Esophagus (tissue), 2 donors: ENCODE data around the gene DHCR24. TPM values are rescaled to one million over a fixed set of nuclear protein-coding genes. Genes with fewer than 3 reads are reported as not detected.

Experiments
- H3K27ac ChIP-seq, 2 donors: one replicate each; pipeline ENCODE4 v1.5.1; 2013; ENCODE audit warnings: low read depth in 2 of 2, mild to moderate bottlenecking in 2 of 2, inconsistent platforms in 1 of 2, low read length in 1 of 2, moderate library complexity in 1 of 2
- H3K27me3 ChIP-seq, 2 donors: one replicate each; pipeline ENCODE4 v1.6.1; 2013; ENCODE audit warnings: low read length in 2 of 2, control low read depth in 1 of 2, mild to moderate bottlenecking in 1 of 2; ENCODE audit not compliant: insufficient read depth in 2 of 2, control insufficient read depth in 1 of 2
- H3K36me3 ChIP-seq, 2 donors: one replicate each; pipeline ENCODE4 v1.6.1; 2013; ENCODE audit warnings: low read length in 1 of 2; ENCODE audit not compliant: control insufficient read depth in 2 of 2, insufficient read depth in 2 of 2
- H3K4me1 ChIP-seq, 2 donors: one replicate each; pipeline ENCODE4 v1.6.1; 2013; ENCODE audit warnings: low read length in 1 of 2; ENCODE audit not compliant: control insufficient read depth in 2 of 2, insufficient read depth in 2 of 2
- H3K4me3 ChIP-seq, 2 donors: one replicate each; pipeline ENCODE4 v1.5.1; 2013; ENCODE audit warnings: low read length in 2 of 2, mild to moderate bottlenecking in 2 of 2, low read depth in 1 of 2, moderate library complexity in 1 of 2
- H3K9me3 ChIP-seq, 2 donors: one replicate each; pipeline ENCODE4 v1.6.1; 2013; ENCODE audit warnings: mild to moderate bottlenecking in 2 of 2, low read depth in 1 of 2, low read length in 1 of 2, moderate library complexity in 1 of 2; ENCODE audit not compliant: control insufficient read depth in 2 of 2, insufficient read depth in 1 of 2
- WGBS, 2 donors: extraction: QIAGEN DNeasy Blood & Tissue Kit; methylation state at CpG; one replicate each; pipeline ENCODE4 v1.1.7; 2013; 5-methylcytosine and 5-hydroxymethylcytosine counted together
- polyA plus RNA-seq, 2 donors: library from polyadenylated mRNA; stranded (reverse); fragments of 200-250 nt; gene quantifications; one replicate each; pipeline ENCODE4 v1.2.3, GENCODE V29; 2013
- donor health status: healthy with polysubstance abuse.
- donor health status: Bipolar disorder and iron deficiency.

Gene DHCR24
- polyA plus RNA-seq, 2 donors = 121 to 196 TPM

GRCh38 chr1:54879872-54880271 is 7.1 kb downstream of the DHCR24 start:
- no peak overlapping the region for H3K4me3 ChIP-seq
- H3K36me3 ChIP-seq = peaks cover 0 to 20% of the 10 kb centered on the region in 2 donors
- H3K4me1 ChIP-seq = peaks cover 8 to 13% of the 10 kb centered on the region in 2 donors
- no peak overlapping the region for H3K27ac ChIP-seq
- no peaks in the 10 kb centered on the region for H3K9me3 ChIP-seq
- 73 to 87% methylated on average over 1 of the region's 1 CpG for WGBS, 2 donors
- H3K27me3 ChIP-seq = no peaks in the 10 kb centered on the region

- WGBS, 2 donors = 88 to 90% methylated on average over 5 of the region's 5 CpGs
- H3K9me3 ChIP-seq = no peaks in the 10 kb centered on the region
- H3K4me1 ChIP-seq = peaks cover 0 to 2% of the 10 kb centered on the region in 2 donors
- H3K36me3 ChIP-seq = peaks cover 11 to 30% of the 10 kb centered on the region in 2 donors
- no peaks in the 10 kb centered on the region for H3K27me3 ChIP-seq
- no peak overlapping the region for H3K27ac ChIP-seq
- no peak overlapping the region for H3K4me3 ChIP-seq
Measured at GRCh38 chr1:54876814-54877213, 10.2 kb downstream of the DHCR24 start.

- Histone ChIP-seq H3K4me3 (no peak overlapping the region), H3K36me3 (peaks cover 17 to 40% of the 10 kb centered on the region in 2 donors), H3K4me1 (peaks cover 0 to 2% of the 10 kb centered on the region in 2 donors), H3K9me3 (peaks cover 0 to 4% of the 10 kb centered on the region in 2 donors), H3K27me3 (no peaks in the 10 kb centered on the region), H3K27ac (no peak overlapping the region)
- WGBS, 2 donors = 92 to 97% methylated on average over 5 of the region's 5 CpGs
Measured at GRCh38 chr1:54875000-54875399, 12.0 kb downstream of the DHCR24 start.

- Histone ChIP-seq H3K9me3 (peaks cover 0 to 4% of the 10 kb centered on the region in 2 donors), H3K27ac (no peak overlapping the region), H3K36me3 (peaks cover 17 to 45% of the 10 kb centered on the region in 2 donors), H3K27me3 (no peaks in the 10 kb centered on the region), H3K4me3 (no peak overlapping the region), H3K4me1 (peaks cover 0 to 2% of the 10 kb centered on the region in 2 donors)
- 73 to 83% methylated on average over 3 of the region's 3 CpGs for WGBS, 2 donors
Measured at GRCh38 chr1:54874079-54874830, 12.7 kb downstream of the DHCR24 start.

- peaks cover 0 to 2% of the 10 kb centered on the region in 2 donors for H3K4me1 ChIP-seq
- peaks cover 23 to 53% of the 10 kb centered on the region in 2 donors for H3K36me3 ChIP-seq
- no peaks in the 10 kb centered on the region for H3K27me3 ChIP-seq
- no peak overlapping the region for H3K27ac ChIP-seq
- H3K4me3 ChIP-seq = no peak overlapping the region
- 89 to 90% methylated on average over 5 of the region's 5 CpGs for WGBS, 2 donors
- H3K9me3 ChIP-seq = peaks cover 0 to 4% of the 10 kb centered on the region in 2 donors
Measured at GRCh38 chr1:54872036-54872331, 15.0 kb downstream of the DHCR24 start.

- Histone ChIP-seq H3K27me3 (no peaks in the 10 kb centered on the region), H3K4me3 (no peak overlapping the region), H3K4me1 (peaks cover 0 to 2% of the 10 kb centered on the region in 2 donors), H3K27ac (no peak overlapping the region), H3K9me3 (peaks cover 0 to 4% of the 10 kb centered on the region in 2 donors), H3K36me3 (peaks cover 23 to 54% of the 10 kb centered on the region in 2 donors)
- WGBS, 2 donors = 89 to 90% methylated on average over 16 of the region's 16 CpGs
Measured at GRCh38 chr1:54871275-54872035, 15.5 kb downstream of the DHCR24 start.

- H3K36me3 ChIP-seq = peaks cover 23 to 56% of the 10 kb centered on the region in 2 donors
- WGBS, 2 donors = 93 to 95% methylated on average over 2 of the region's 2 CpGs
Measured at GRCh38 chr1:54870869-54871268, 16.1 kb downstream of the DHCR24 start.

GRCh38 chr1:54869173-54869851 is 17.7 kb downstream of the DHCR24 start:
- peaks cover 20 to 58% of the 10 kb centered on the region in 2 donors for H3K36me3 ChIP-seq
- H3K27ac ChIP-seq = no peak overlapping the region
- no peaks in the 10 kb centered on the region for H3K4me1 ChIP-seq
- H3K27me3 ChIP-seq = no peaks in the 10 kb centered on the region
- no peak overlapping the region for H3K4me3 ChIP-seq
- 92 to 94% methylated on average over 6 of the region's 6 CpGs for WGBS, 2 donors
- peaks cover 0 to 4% of the 10 kb centered on the region in 2 donors for H3K9me3 ChIP-seq

More at GRCh38 chr1:54870869-54871268, 16.1 kb downstream of the DHCR24 start:
- Histone ChIP-seq H3K4me3 (no peak overlapping the region), H3K9me3 (peaks cover 0 to 4% of the 10 kb centered on the region in 2 donors), H3K4me1 (peaks cover 0 to 2% of the 10 kb centered on the region in 2 donors), H3K27me3 (no peaks in the 10 kb centered on the region), H3K27ac (no peak overlapping the region)

GRCh38 chr1:54867717-54868057 is 19.3 kb downstream of the DHCR24 start:
- peaks cover 0 to 4% of the 10 kb centered on the region in 2 donors for H3K9me3 ChIP-seq
- no peaks in the 10 kb centered on the region for H3K27me3 ChIP-seq
- no peaks in the 10 kb centered on the region for H3K4me1 ChIP-seq
- H3K4me3 ChIP-seq = no peak overlapping the region
- H3K27ac ChIP-seq = no peak overlapping the region
- H3K36me3 ChIP-seq = peaks cover 18 to 51% of the 10 kb centered on the region in 2 donors
- 82 to 86% methylated on average over 4 of the region's 4 CpGs for WGBS, 2 donors
